DMS53 treated with DMSO at 0.1 percent for 48 hours (cell line): ENCODE measurements around the gene CCDC122.
A peak's percentile ranks its signal among the peaks of the same experiment; 100 is the strongest.
"Not testable (repeated sequence)": the region's sequence is repeated elsewhere in the genome, so short reads cannot be mapped to it uniquely, and the experiment has no call there.

Experiments used
- DNase-seq: peaks from one replicate; lab custom pipeline; 2025; ENCODE audit not compliant: unreplicated experiment; lab: John Stamatoyannopoulos, UW

Gene CCDC122

DNA sequence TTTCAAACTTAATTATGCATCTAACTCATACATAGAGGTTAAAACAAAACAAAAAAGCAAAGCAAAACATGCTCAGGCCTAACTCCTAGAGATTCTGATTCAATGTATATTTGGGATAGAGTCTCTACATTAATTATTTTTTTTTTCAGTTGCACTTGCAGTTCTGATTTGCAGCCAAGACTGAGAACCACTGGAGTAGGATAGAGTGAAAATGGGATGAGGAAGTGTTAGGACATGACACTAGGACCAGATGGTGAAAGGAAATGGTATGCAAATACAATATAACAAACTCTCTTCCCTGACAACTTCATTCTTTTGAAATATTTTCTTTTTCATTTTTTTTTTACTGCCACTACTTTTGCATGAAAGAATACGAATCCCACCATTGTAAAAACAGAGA is 1.8 kb downstream of the CCDC122 start:
- no peak for DNase-seq

DNA sequence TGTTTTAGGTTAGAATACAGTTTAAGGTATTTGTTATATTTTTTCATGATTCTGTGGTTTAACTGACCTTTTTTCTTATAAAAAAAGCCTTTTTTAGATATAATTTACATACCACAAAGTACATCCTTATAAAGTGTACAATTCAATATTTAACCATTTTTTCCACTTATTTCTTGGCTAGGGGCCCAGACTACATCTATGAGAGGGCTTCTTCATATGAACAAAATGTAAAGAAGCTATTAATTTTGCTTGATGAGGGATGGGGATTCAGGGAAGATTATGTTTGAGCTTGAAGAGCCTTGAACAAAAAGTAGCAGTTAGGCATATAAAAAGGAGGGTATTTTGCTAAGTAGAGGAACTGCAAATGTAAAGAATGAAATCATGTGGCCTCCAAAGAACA is 2.2 kb downstream of the CCDC122 start:
- DNase-seq: no peak

DNA sequence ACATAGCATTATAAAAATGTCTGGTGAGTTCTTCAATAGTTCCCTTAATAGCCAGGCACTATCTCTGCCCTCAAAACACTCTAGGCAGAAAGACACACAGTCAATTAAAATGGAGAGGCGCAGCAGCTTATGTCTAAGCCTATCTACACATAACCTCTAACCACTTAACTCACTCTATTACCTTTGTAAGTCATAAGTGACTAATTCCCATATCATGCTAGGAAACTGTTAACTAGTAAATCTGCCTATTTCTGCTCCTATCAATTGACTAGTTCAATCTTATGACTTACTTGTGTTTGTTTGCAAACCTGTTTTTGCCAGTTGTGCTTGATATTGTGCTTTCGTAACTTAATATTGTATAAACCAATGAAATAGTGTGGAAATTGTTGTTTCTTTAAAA is 3.2 kb downstream of the CCDC122 start:
- DNase-seq: no peak

DNA sequence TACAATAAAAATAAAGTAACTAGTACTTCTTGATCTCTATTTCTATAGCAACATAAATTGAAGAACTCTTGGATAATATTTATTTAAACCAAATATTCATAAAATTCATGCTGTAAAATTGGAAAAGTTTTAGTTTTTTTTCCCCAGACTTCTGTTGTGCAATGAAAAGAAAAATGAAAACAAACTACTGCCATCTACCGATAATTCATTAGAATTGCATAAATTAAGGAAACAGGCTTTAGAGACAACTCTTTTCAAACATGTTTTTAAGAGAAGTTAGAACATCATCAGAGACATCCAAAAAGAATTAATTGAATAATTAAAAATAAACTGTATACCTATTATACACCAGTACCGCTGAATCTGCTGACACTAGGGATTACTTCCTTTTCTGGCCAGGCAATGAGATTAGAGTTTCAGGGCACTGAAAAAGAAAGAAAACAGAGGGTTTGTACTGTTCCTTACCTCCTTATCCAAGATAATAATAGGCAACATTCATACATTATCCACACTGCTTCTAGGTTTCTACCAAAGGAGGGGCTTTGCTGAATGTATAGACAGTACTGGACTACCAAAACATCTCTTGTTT is 4.9 kb downstream of the CCDC122 start:
- DNase-seq: peak; percentile 38

DNA sequence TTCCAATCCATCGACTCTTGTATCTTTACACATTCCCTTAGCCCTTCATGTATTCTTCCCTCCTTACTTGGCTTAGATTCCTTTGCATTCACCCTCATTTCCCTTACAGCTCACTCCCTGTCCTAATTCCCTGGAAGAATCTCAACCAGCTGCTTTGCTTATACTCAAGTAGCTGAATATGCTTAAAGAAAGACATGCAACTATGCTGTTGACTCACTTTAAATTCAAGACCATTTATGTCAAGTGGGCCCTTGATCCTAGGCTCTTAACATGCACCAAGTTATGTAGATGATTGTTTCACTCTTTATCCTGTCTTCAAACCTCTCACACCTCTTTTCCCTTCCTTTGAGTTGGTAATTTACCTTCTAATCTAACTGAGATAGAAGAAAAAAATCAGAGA is 7.4 kb downstream of the CCDC122 start:
- DNase-seq: no peak

DNA sequence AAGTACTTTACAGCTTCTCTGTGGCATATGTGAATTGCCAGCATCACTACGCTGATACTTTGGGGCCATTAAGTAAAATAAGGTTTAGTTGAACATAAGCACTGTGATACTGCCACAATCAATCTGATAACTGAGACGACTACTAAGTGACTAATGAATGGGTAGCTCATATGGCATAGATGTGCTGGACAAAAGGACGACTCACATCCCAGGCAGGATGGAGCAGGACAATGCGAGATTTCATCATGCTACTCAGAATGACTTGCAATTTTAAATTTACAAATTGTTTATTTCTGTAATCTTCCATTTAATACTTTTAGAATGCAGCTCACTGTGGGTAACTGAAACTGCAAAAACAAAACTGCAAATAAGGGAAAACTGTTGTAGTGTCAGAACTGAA is 13.6 kb downstream of the CCDC122 start:
- no peak for DNase-seq

DNA sequence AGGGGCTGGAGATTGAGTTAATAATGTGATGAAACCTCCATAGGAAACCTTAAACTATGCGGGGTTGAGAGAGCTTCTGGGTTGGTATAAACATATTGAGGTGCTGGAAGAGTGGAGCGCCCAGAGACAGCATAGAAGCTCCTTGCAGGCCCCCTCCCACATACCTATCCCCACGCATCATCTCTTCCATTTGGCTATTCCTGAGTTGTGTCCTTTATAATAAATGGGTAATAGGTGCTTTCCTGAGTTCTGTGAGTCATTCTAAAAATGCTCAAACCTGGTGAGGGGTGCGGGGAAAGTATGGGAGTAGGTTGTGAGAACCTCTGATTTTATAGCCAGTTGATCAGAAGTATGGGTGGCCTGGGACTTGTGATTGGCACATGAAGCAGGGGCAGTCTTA is 14.6 kb downstream of the CCDC122 start:
- no peak for DNase-seq

DNA sequence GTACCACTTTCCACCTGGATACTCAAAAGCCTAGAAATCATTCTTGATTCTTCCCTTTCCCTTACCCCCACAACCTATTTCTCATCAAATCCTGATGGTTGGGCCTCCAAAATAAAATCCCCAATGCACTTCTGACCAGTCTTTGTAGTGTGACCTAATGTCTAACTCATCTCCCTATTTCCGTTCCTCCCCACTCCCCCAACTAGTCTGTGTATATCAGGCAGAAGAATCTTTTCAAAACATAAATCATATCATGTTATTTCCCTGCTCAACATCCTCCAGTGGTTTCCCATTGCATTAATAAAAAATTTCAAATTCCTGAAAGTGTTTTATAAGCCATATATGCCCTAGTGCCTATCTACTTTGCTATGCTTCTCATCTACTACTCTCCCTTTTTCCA is 17.7 kb downstream of the CCDC122 start:
- no peak for DNase-seq

DNA sequence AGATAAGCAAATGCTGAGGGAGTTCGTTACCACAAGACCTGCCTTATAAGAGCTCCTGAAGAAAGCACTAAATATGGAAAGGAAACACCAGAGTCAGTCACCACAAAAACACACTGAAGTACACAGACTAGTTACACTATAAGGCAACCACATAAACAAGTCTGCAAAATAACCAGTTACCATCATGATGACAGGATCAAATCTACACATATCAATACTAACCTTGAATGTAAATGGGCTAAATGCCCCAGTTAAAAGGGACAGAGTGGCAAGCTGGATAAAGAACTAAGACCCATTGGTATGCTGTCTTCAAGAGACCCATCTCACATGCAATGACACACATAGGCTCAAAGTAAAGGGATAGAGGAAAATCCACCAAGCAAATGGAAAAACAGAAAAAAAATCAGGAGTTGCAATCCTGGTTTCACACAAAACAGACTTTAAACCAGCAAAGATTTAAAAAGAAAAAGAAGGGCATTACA is 26.6 kb downstream of the CCDC122 start:
- no peak for DNase-seq

DNA sequence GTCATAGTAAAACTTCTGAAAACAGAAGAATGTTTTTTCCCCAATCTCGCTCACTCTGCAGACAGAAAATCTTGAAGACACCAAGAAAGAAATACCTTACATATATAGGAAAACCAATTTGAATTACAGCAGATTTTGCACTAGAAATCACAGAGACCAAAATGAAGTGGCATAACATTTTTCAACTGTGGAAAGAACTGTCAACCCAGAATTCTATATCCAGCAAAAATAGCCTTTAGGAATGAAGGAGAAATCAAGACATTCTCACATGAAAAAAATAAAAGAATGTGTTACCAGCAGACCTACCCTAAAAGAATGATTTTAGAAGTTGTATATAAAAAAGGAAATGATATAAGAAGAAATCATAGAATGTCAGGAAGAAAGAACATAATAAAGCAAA is 28.7 kb downstream of the CCDC122 start:
- DNase-seq: no peak

DNA sequence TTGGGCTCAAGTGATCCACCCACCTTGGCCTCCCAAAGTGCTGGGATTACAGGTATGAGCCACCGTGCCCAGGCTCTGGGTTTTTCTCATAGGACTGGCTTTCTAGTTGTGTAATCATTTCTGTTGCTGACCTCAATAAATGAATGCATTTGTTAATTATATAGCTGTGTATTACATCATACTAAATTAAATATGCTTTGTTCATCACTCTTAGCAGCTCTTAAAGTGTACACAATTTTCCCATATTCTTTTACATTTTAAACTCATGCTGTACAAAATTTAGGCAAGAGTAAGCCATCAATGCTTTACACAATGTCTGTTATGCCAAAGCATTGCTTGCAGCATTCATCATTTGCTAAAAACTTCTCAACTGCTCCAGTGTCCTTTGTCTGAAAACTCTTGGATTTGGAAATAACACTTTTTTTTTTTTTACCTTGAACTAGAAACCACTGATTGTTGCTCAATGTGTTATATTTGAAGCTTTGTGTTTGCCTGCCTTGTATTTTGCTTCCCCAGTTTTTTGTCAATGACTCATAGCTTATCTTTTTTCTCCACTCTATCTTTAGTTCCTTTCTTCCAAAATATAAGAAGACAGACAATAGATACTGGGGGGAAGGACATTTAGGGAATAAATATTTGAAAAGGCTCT is 31.4 kb downstream of the CCDC122 start:
- DNase-seq: no peak

DNA sequence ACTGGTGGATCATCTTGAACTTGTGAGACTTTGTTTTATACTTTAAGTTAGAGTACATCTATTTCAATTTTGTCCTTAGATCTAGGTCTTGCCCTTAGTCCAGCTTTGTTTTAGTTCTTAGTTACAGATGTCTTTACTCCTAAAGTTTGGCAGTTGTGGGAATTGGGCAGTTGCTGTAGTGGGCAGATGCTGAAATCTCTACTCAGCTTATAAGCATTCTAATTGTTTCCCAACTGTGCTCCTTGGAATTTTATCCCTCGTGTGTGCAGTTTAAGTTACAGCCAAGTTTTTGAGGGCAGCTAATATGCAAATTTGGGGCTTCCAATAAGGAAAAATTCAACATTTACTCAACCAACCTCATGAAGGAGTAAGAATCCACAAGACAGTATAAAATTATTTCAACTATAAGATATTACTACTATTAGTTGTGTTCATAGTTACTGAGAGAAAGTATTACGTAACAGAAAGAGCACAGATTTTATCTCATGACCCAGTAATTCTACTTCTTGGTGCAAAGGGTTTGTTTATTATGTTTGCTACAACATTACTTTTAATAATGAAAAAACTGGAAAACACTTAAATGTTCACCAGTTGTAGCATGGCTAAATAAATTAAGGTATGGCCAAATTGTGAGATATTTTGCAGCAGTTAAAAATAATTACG is 32.9 kb downstream of the CCDC122 start:
- no peak for DNase-seq

DNA sequence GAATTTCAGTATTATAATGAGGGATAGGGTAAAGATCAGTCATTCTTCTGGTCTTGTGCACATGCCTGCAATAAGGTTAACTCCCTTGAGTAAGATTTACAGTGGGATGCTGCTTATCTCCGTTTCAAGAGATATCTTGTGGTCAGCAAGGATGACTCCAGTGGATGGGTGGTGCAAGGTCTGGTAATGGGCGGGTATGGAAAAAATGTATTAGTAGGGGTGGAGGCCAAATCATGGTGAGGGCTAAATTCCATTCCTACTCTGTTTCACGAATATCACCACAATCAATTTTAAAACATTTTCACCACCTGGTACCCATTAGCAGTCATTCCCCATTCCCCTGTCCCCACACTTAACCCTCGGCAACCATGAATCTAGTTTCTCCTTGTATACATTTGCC is 40.6 kb downstream of the CCDC122 start:
- DNase-seq: no peak

DNA sequence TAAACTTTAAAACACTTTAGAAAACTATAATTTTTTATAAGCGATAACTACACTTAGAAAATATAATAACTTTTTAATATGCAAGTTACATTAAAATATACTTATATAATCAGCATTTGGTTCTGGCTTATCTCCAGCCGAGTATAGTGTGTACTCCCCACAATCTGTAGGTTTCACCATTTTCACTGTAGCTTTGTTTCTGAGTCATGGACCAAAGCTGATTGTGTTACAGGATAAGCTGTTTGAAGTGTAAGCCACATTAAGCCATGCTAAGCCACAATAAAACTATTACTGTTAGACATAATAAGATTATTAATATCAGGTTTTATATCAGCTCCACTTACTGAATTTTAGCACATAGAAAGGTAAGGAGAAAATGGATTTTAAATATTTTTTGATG is 43.8 kb downstream of the CCDC122 start:
- DNase-seq: no peak

DNA sequence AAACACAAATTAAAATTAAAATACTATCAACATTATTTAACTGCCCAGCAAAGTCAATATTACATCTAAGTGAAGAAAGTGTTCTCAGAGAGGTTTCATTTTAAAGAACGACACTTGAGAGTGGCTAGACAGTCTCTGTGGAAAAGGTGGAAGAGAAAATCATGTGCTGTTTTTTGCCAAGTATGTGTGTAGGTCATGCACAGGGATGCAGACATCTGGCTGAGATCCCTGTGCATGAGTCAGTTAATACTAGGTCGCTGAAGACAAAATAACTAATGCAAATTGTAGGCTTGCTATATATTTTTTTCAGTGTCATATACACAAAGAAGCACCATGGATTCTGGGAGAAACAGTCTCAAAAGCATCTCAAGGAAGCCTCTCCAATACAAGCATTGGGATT is 48.5 kb downstream of the CCDC122 start:
- DNase-seq: no peak

DNA sequence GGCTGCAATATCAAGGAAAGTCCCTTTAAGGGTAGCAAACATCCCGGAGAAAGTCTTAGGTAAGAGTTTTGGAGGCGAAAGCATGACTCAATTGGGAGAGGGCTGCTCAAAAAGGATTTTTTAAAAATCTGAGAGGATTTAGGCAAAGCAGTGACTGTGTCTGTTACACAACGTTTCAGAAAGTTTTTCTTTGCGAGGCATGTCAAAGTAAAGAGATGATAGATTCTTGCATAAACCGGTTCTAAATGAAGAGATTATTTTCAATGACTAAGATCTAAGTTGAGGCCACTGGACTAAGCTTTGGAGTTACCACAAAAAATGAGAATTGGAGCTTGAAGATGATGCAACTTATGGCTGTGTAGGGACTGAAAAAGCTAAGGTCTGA is 49.1 kb downstream of the CCDC122 start:
- no peak for DNase-seq

DNA sequence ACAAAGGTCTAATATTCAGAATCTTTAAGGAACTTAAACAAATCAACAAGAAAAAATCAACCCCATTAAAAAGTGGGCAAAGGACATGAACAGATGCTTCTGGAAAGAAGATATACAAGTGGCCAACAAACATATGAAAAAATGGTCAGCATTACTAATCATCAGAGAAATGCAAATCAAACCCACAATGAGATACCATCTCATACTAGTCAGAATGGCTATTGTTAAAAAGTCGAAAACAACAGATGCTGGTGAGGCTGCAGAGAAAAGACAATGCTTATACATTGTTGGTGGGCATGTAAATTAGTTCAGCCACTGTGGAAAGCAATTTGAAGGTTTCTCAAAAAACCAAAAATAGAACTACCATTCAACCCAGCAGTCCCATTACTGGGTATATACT is 54.9 kb downstream of the CCDC122 start:
- DNase-seq: not testable (repeated sequence)

DNA sequence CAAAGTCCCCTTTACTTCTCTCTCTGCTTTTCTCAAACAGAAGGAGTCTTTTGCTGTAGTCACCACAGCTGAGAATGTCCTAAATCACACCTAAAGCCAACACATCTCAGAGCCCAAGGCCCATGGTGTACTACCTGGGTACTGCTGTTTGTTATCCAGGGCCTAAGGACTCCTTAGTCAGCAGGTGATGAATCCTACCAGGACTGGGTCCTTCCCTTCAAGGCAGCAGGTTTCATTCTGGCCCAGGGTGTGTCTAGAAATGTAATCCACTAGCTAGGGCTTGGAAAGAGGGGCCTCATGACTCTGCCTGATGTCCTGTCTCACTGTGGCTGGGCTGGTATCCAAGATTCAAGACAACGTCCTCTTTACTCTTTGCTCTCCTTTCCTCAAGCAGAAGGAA is 56.6 kb downstream of the CCDC122 start:
- DNase-seq: no peak

DNA sequence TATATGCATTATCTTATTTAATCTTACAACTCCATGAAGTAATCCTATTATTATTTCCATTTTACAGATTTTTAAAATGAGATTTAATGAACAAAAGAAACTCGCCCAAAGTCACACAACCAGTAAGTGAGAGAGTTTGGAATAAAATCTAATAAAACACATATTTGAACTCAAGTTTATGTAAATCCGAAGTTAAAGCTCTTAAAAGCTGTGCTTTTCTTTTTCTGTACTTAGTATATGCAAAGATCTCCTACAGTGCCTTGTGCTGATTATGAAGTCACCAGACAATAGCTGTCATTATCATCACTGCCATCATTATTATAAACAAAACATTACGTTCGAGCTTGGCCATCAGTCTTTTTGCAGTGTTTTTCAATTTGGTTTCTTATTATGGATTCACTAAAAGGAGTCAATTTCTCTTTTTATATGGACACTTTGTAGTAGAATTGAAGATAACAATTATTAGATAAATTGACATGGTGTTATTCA is 63.1 kb downstream of the CCDC122 start:
- DNase-seq: no peak

DNA sequence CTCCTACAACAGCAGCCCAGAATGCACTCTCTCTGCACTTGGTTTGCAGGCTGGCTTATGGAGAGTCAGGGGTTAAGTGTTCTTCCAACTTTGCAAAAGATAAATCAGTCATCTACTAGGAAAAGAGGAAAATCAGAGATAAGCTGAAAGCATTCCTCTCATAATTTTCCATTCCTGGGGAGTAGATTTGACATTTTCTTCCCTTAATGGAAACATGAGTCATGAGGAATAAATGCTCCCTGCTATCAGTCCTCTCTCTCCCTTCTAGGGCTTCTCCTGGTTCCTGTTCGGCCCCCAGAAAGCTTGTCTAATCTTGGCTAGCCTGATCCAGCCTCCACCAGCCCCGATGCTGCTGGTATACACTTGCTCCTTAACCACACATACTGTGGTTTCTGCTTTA is 64.3 kb downstream of the CCDC122 start:
- DNase-seq: no peak

DNA sequence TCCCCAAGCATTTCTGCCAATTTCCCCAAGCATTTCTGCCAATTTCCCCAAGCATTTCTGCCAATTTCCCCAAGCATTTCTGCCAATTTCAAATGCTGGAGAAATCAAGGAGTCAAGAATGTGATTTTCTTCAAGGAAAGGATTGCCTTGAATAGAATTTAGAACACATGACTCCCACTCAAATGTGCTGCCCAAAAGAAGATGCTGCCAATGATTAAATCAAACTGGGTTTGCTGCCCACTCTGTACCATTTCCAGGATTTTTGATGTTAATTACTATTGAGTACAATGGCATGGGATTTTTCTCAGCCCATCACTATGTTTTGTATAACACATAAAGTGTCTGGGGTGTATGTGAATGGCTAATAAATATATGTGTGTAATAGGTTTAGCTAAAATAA is 70.9 kb downstream of the CCDC122 start:
- DNase-seq: no peak

DNA sequence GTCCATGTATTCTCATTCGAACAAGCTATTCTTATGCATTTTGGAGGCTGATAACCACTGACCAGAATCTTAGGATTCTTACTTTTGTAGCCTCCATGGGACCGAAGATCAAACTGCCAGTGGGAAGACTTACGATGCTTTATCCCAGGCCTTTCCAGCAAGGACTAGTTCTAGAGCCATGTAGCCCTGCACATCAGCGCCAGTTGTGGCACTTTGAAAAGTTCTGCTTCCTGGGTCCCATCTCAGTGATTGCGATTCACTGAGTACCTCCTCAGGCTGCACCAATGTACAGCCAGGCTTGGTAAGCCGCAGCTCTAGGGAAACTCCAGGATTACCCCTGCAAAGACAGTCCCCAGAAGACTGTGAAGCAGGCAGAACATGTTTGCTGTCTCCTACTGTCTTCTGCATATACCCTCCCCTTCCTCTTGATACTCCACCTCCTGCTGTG is 73.8 kb downstream of the CCDC122 start:
- DNase-seq: no peak
